Measurements from ENCODE around the gene NPC1.
"Not testable (repeated sequence)": the region's sequence is repeated elsewhere in the genome, so short reads cannot be mapped to it uniquely, and the experiment has no call there.

Gene NPC1

DNA sequence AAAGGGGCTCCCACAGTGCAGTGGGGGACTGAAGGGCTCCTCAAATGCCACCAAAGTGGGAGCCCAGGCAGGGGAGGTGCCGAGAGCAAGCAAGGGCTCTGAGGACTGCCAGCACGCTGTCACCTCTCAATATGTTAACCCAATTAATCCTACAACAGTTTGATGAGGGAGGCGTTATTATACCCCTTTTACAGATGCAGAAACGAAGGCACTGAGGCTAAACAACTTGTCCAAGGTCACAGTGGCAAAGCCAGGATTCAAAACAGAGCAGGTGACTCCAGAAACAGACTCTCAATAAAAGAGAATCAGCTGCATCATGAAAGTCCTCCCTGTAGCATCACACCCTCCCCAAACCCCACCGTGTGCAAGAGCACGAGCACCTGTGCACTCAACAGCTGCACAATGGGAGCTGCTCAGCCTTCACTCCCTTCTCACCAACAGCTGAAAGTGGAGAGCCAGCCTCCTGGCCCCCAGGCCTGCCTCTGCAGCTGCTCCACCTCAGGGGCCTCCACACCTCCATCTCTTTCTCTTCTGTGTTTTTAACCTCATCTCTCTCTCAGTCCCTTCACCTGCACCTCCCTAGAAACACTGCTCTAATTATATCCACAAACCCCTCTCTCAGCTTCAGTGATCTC, 8.1 kb downstream of the NPC1 start:
- H3K4me3 ChIP-seq (ENCODE audit: low read length) = no peak overlapping the region
- TF ChIP-seq, protein P1, sequence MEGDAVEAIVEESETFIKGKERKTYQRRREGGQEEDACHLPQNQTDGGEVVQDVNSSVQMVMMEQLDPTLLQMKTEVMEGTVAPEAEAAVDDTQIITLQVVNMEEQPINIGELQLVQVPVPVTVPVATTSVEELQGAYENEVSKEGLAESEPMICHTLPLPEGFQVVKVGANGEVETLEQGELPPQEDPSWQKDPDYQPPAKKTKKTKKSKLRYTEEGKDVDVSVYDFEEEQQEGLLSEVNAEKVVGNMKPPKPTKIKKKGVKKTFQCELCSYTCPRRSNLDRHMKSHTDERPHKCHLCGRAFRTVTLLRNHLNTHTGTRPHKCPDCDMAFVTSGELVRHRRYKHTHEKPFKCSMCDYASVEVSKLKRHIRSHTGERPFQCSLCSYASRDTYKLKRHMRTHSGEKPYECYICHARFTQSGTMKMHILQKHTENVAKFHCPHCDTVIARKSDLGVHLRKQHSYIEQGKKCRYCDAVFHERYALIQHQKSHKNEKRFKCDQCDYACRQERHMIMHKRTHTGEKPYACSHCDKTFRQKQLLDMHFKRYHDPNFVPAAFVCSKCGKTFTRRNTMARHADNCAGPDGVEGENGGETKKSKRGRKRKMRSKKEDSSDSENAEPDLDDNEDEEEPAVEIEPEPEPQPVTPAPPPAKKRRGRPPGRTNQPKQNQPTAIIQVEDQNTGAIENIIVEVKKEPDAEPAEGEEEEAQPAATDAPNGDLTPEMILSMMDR (IDR thresholded peaks at IDR 0.05; ENCODE audit: insufficient read depth, low read depth, low read length, missing control alignments) = no peak
- DNase-seq (ENCODE audit: low read depth) = no peak

DNA sequence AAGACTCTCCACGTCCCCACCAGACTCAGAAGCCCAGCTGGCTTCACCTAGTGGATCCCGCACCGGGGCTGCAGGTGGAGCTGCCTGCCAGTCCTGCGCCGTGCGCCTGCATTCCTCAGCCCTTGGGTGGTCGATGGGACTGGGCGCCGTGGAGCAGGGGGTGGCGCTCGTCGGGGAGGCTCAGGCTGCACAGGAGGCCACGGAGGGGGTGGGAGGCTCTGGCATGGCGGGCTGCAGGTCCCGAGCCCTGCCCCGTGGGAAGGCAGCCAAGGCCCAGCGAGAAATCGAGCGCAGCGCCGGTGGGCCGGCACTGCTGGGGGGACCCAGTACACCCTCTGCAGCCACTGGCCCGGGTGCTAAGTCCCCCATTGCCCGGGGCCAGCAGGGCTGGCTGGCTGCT, 8.8 kb downstream of the NPC1 start:
- not testable (repeated sequence) for DNase-seq (ENCODE audit: low read depth)

GRCh38 chr18:23575309-23575651, 11.0 kb downstream of the NPC1 start:
- TF ChIP-seq, protein P1 (IDR thresholded peaks at IDR 0.05; ENCODE audit: insufficient read depth, low read depth, low read length, missing control alignments) = no peak
- H3K4me3 ChIP-seq (ENCODE audit: low read length) = no peak overlapping the region
- peak; percentile 47 for DNase-seq (ENCODE audit: low read depth)

More for the DNA sequence above, 8.8 kb downstream of the NPC1 start:
- H3K4me3 ChIP-seq (ENCODE audit: low read length) = not testable (repeated sequence)

GRCh38 chr18:23574611-23575308, 11.5 kb downstream of the NPC1 start:
- TF ChIP-seq, protein P1 (IDR thresholded peaks at IDR 0.05; ENCODE audit: insufficient read depth, low read depth, low read length, missing control alignments) = no peak
- DNase-seq (ENCODE audit: low read depth) = no peak
- H3K4me3 ChIP-seq (ENCODE audit: low read length) = no peak overlapping the region

DNA sequence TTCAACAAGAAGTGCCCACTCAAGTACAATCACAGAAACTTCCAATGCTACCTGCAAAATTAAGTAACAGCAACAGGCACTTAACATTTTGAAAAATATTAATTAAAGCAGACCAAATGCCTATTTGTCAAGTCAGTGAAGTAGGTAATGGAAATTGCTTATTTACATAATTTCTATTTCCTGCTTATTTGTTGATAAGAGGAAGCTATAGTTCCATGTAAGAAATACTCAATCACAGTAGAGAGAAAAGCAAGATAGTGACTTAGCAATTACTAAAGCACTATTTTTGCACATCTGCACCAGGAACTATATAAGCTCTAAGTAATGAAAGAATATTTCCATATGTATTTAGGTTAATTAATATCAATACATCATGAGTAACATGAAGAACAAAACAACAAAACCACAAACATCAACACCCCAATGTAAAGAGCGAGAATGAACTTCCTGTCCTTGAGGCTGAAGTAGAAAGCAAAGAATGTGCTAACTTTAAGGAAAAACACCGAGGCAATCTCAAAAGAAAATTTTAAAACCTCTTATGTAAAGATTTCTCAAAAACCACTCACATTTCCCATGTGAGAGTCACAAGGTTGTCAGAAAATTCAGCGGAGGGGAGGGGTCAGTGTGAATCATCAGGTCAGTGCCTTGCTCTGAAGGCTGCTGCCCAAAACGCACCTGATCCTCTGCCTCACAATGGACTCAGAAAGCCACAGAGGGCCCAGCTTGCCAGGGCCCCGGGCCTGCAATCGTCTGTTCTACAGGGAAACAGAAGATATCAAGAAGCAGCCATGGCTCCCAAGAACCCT, 12.5 kb downstream of the NPC1 start:
- H3K4me3 ChIP-seq (ENCODE audit: low read length) = no peak overlapping the region
- TF ChIP-seq, protein P1 (IDR thresholded peaks at IDR 0.05; ENCODE audit: insufficient read depth, low read depth, low read length, missing control alignments) = no peak
- DNase-seq (ENCODE audit: low read depth) = peak; percentile 77

DNA sequence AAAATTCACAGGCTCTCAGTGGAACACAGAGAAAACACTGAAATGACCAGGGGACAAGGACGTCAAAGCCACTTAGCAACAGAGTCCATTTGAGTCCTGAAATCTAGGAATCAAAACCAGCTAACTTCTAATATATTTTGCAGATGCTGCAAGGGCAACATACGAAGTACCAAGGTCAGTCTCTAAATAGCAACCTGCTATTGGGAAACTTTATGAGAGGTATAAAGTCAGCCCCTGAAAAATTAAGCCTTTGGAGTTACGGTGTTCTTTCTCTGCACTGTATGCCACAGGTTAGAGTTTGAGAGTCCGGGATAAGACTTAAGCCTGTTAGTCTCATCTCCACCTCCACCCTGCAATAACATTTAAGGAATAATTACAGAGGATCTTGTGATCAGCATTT, 13.3 kb downstream of the NPC1 start:
- DNase-seq (ENCODE audit: low read depth) = no peak
- H3K4me3 ChIP-seq (ENCODE audit: low read length) = no peak overlapping the region
- TF ChIP-seq, protein P1 (IDR thresholded peaks at IDR 0.05; ENCODE audit: insufficient read depth, low read depth, low read length, missing control alignments) = no peak

- H3K4me3 ChIP-seq (ENCODE audit: low read length) = no peak overlapping the region
- DNase-seq (ENCODE audit: low read depth) = no peak
- TF ChIP-seq, protein P1 (IDR thresholded peaks at IDR 0.05; ENCODE audit: insufficient read depth, low read depth, low read length, missing control alignments) = no peak
These were observed 13.7 kb downstream of the NPC1 start for GRCh38 chr18:23572570-23572969.

All from epithelial cell of esophagus (primary cell).